Inflammatory macrophage treated with lipopolysaccharide for 4 hours (primary cell): ENCODE results near the gene DPEP3.

Source experiments
- DNase-seq: peaks from one replicate; pipeline ENCODE4 v3.0.0-alpha.2; 2020

The DPEP3 gene

GRCh38 chr16:67966549-67967182, 13.6 kb downstream of the DPEP3 start:
- DNase-seq = peak; percentile 42

GRCh38 chr16:67965668-67966548, 14.4 kb downstream of the DPEP3 start:
- DNase-seq = no peak

- no peak for DNase-seq
These were observed 15.7 kb downstream of the DPEP3 start for GRCh38 chr16:67964477-67965131.

- DNase-seq = no peak
These were observed 16.5 kb downstream of the DPEP3 start for GRCh38 chr16:67963662-67964321.

- DNase-seq = no peak
These were observed 17.0 kb downstream of the DPEP3 start for GRCh38 chr16:67963292-67963661.

GRCh38 chr16:67962135-67962534, 18.2 kb downstream of the DPEP3 start:
- DNase-seq = no peak

- DNase-seq = no peak
These were observed 18.7 kb downstream of the DPEP3 start for GRCh38 chr16:67961551-67961957.

- no peak for DNase-seq
These were observed 20.6 kb downstream of the DPEP3 start for GRCh38 chr16:67959536-67960329.

- no peak for DNase-seq
These were observed 22.7 kb downstream of the DPEP3 start for GRCh38 chr16:67957622-67958021.

GRCh38 chr16:67954421-67955196, 25.7 kb downstream of the DPEP3 start:
- DNase-seq = no peak

GRCh38 chr16:67953641-67954375, 26.5 kb downstream of the DPEP3 start:
- no peak for DNase-seq

- no peak for DNase-seq
These were observed 28.8 kb downstream of the DPEP3 start for GRCh38 chr16:67951485-67951884.

GRCh38 chr16:67950335-67950843, 29.9 kb downstream of the DPEP3 start:
- DNase-seq = no peak

- no peak for DNase-seq
These were observed 30.7 kb downstream of the DPEP3 start for GRCh38 chr16:67949645-67950044.

GRCh38 chr16:67948015-67948414, 32.3 kb downstream of the DPEP3 start:
- no peak for DNase-seq

GRCh38 chr16:67946966-67947558, 33.2 kb downstream of the DPEP3 start:
- no peak for DNase-seq

- no peak for DNase-seq
These were observed 34.1 kb downstream of the DPEP3 start for GRCh38 chr16:67946128-67946569.

- DNase-seq = no peak
These were observed 34.8 kb downstream of the DPEP3 start for GRCh38 chr16:67945392-67945933.

- no peak for DNase-seq
These were observed 35.5 kb downstream of the DPEP3 start for GRCh38 chr16:67944690-67945391.
